GM20000 (cell line): ENCODE measurements around the gene BAIAP2.

Experiments used
- DNase-seq: peaks from one replicate; pipeline ENCODE4 v3.0.0; 2012; ENCODE audit warnings: low spot score
- CTCF ChIP-seq: IDR thresholded peaks from 2 replicates; pipeline ENCODE4 v1.5.1; 2012; ENCODE audit warnings: mild to moderate bottlenecking, control low read depth; ENCODE audit errors: extremely low read depth, missing control alignments

Gene BAIAP2

GRCh38 chr17:81060416-81060815 is 25.5 kb downstream of the BAIAP2 start:
- no peak for DNase-seq
- no peak for TF ChIP-seq CTCF

GRCh38 chr17:81061027-81061735 is 26.2 kb downstream of the BAIAP2 start:
- DNase-seq = no peak
- no peak for TF ChIP-seq CTCF

GRCh38 chr17:81062014-81062780 is 27.2 kb downstream of the BAIAP2 start:
- no peak for TF ChIP-seq CTCF
- no peak for DNase-seq

- no peak for TF ChIP-seq CTCF
- DNase-seq = no peak
Measured at GRCh38 chr17:81063106-81064093, 28.4 kb downstream of the BAIAP2 start.

- no peak for TF ChIP-seq CTCF
- no peak for DNase-seq
Measured at GRCh38 chr17:81064678-81065475, 29.9 kb downstream of the BAIAP2 start.

GRCh38 chr17:81065500-81065899 is 30.5 kb downstream of the BAIAP2 start:
- no peak for TF ChIP-seq CTCF
- no peak for DNase-seq
